ENCODE measurements around the gene CMTR1.

- TF ChIP-seq CTCF (IDR thresholded peaks at IDR 0.05; ENCODE audit: poor library complexity, severe bottlenecking), result no peak
- TF ChIP-seq EP300 (conservative IDR thresholded peaks at IDR 0.05; ENCODE audit: poor library complexity, severe bottlenecking), result no peak
- no peak for TF ChIP-seq EZH2 (IDR thresholded peaks at IDR 0.05; ENCODE audit: borderline replicate concordance, insufficient read depth, low read length, poor library complexity, severe bottlenecking)
- TF ChIP-seq SMC3 (conservative IDR thresholded peaks at IDR 0.05; ENCODE audit: poor library complexity), result no peak
- TF ChIP-seq MXI1 (conservative IDR thresholded peaks at IDR 0.05; ENCODE audit: poor library complexity, severe bottlenecking), result no peak
Observed at GRCh38 chr6:37524025-37524969, 91.3 kb downstream of the CMTR1 start.

Measured in neural cell (in vitro differentiated cells).